GM19455 (cell line): ENCODE results near the gene ADAMTSL2.

ENCODE experiments used
- ATAC-seq: cut with Tn5 transposase; IDR thresholded peaks from one replicate; pipeline ENCODE4 v1.9.1; 2021; ENCODE audit not compliant: unreplicated experiment

ADAMTSL2 gene

DNA sequence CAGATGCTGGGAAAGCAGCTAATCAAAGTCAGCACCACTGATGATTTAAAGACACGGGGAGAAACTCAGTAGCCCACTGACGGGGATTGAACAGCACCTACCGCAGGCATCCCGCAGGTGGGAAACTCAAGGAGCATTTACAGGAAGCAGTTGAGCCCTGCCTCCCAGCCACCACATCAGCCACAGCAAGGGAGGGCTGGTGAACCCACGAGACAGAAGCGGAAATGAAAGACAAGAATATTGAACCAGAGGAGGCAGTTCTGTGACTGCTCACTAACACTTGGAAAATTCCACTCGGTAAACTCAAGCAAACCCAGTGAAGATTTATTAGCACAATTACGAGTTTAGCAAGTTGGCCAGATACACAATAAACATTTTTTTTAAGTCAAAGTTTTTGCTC is 85.3 kb downstream of the ADAMTSL2 start:
- ATAC-seq: no peak

DNA sequence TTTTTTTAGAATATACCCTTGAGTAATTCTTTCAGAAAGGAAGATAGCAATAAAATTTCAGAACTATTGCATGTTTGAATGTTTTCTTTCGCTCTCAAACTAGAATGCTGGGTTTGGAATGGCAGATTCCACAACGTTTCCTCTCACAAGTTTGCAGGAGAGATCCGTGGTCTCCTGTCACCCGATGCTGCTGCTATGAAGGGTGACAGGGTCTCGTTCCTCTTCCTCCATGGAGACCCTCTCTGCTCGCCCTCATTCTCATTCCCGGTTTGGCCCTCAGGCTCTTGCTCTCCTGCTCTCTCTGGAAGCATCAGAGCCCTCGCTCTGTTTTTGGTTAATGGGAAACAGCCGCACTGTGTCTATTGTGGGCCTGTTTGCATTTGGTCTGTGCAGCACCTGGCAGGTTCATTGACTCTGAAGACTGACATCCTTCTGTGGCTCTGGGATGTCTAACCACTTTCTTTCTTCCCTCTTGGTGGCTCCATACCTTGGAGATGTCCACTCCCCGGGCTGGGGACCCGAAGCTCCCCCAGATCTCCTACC is 87.3 kb downstream of the ADAMTSL2 start:
- no peak for ATAC-seq

DNA sequence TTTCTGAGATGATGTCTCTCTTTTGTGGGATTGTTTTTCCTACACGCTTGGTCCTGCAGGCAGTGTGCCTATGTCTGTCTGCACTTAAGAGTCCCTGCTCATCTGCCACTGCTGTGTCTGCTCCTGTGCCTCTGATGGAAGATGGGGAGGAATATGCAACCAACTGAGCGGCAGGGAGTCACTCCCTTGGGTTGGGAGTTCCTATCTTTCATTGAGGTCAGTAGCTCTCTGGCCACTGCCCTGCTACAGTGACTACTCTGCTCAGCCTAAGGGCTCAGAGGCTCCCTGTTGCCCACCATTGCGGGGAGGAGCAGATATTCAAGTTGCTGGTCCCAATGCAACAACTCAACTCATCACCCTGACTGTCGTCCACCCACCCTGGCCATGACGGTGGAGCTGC is 88.1 kb downstream of the ADAMTSL2 start:
- ATAC-seq: no peak
